Fibroblast of the conjunctiva (primary cell): ENCODE measurements around the gene UCK2.

Source experiments
- DNase-seq: peaks from one replicate; pipeline ENCODE4 v3.0.0-alpha.2; 2010; ENCODE audit warnings: low read depth

The UCK2 gene

GRCh38 chr1:165880993-165881392, 53.6 kb downstream of the UCK2 start:
- DNase-seq = no peak

GRCh38 chr1:165882168-165882837, 54.9 kb downstream of the UCK2 start:
- no peak for DNase-seq

GRCh38 chr1:165883056-165883455, 55.6 kb downstream of the UCK2 start:
- no peak for DNase-seq

- no peak for DNase-seq
Observed at GRCh38 chr1:165884009-165884689, 56.7 kb downstream of the UCK2 start.

GRCh38 chr1:165884690-165885304, 57.4 kb downstream of the UCK2 start:
- no peak for DNase-seq

GRCh38 chr1:165885305-165885694, 57.9 kb downstream of the UCK2 start:
- no peak for DNase-seq

GRCh38 chr1:165886193-165886592, 58.8 kb downstream of the UCK2 start:
- DNase-seq = no peak

GRCh38 chr1:165886983-165887382, 59.6 kb downstream of the UCK2 start:
- no peak for DNase-seq

- DNase-seq = no peak
Observed at GRCh38 chr1:165887877-165888551, 60.6 kb downstream of the UCK2 start.

GRCh38 chr1:165888552-165888920, 61.1 kb downstream of the UCK2 start:
- DNase-seq = no peak

- no peak for DNase-seq
Observed at GRCh38 chr1:165890684-165891083, 63.3 kb downstream of the UCK2 start.

GRCh38 chr1:165891111-165891860, 63.9 kb downstream of the UCK2 start:
- DNase-seq = no peak

- DNase-seq = no peak
Observed at GRCh38 chr1:165892935-165893334, 65.5 kb downstream of the UCK2 start.

GRCh38 chr1:165893507-165893906, 66.1 kb downstream of the UCK2 start:
- DNase-seq = no peak

- DNase-seq = no peak
Observed at GRCh38 chr1:165894591-165894990, 67.2 kb downstream of the UCK2 start.

- no peak for DNase-seq
Observed at GRCh38 chr1:165895451-165895871, 68.0 kb downstream of the UCK2 start.

- peak; percentile 66 for DNase-seq
Observed at GRCh38 chr1:165896277-165896676, 68.9 kb downstream of the UCK2 start.

GRCh38 chr1:165897326-165898303, 70.2 kb downstream of the UCK2 start:
- no peak for DNase-seq

GRCh38 chr1:165898837-165899236, 71.4 kb downstream of the UCK2 start:
- peak; percentile 84 for DNase-seq

GRCh38 chr1:165899461-165899941, 72.1 kb downstream of the UCK2 start:
- DNase-seq = no peak
